Measurements from ENCODE around the gene C6orf89.

The C6orf89 gene

GRCh38 chr6:36893976-36894932 lies 8.5 kb downstream of the C6orf89 start:
- H3K4me3 ChIP-seq (ENCODE audit: low read depth, low read length, poor library complexity, severe bottlenecking), result no peak overlapping the region
- H3K27ac ChIP-seq (ENCODE audit: low read depth, low read length, poor library complexity, severe bottlenecking), result no peak overlapping the region
- no peaks in the 10 kb centered on the region for H4K20me1 ChIP-seq (ENCODE audit: insufficient read depth, low read length)
- no peaks in the 10 kb centered on the region for H3K4me1 ChIP-seq (ENCODE audit: insufficient read depth, low read length, severe bottlenecking)
- H3F3A ChIP-seq (ENCODE audit: insufficient read depth, low read length), result no peaks in the 10 kb centered on the region
- TF ChIP-seq EZH2 (IDR thresholded peaks at IDR 0.05; ENCODE audit: borderline replicate concordance, low read length), result no peak
- TF ChIP-seq CTCF (IDR thresholded peaks at IDR 0.05; ENCODE audit: low read length), result no peak
- H3K27me3 ChIP-seq (ENCODE audit: insufficient read depth, low read length), result no peaks in the 10 kb centered on the region
- H3K9ac ChIP-seq (ENCODE audit: low read length), result no peak overlapping the region
- peaks cover 43% of the 10 kb centered on the region for H3K36me3 ChIP-seq (ENCODE audit: insufficient read depth, low read length)
- no peaks in the 10 kb centered on the region for H3K9me3 ChIP-seq (ENCODE audit: low read length)
- H3K79me2 ChIP-seq (ENCODE audit: insufficient read depth, low read length), result peaks cover 15% of the 10 kb centered on the region
- H2AFZ ChIP-seq (ENCODE audit: low read length), result no peak overlapping the region
- H3K9me2 ChIP-seq (ENCODE audit: low read depth, low read length), result no peaks in the 10 kb centered on the region
- H3K4me2 ChIP-seq (ENCODE audit: low read length), result no peak overlapping the region

GRCh38 chr6:36897609-36898008 lies 11.9 kb downstream of the C6orf89 start:
- Histone ChIP-seq H3K4me3 (ENCODE audit: low read depth, low read length, poor library complexity, severe bottlenecking) (no peak overlapping the region), H3K27ac (ENCODE audit: low read depth, low read length, poor library complexity, severe bottlenecking) (no peak overlapping the region), H3K4me1 (ENCODE audit: insufficient read depth, low read length, severe bottlenecking) (no peaks in the 10 kb centered on the region), H3K9me2 (ENCODE audit: low read depth, low read length) (no peaks in the 10 kb centered on the region), H4K20me1 (ENCODE audit: insufficient read depth, low read length) (no peaks in the 10 kb centered on the region), H2AFZ (ENCODE audit: low read length) (no peak overlapping the region), H3K79me2 (ENCODE audit: insufficient read depth, low read length) (no peaks in the 10 kb centered on the region), H3K27me3 (ENCODE audit: insufficient read depth, low read length) (no peaks in the 10 kb centered on the region), H3F3A (ENCODE audit: insufficient read depth, low read length) (no peaks in the 10 kb centered on the region), H3K9me3 (ENCODE audit: low read length) (no peaks in the 10 kb centered on the region), H3K4me2 (ENCODE audit: low read length) (no peak overlapping the region), H3K9ac (ENCODE audit: low read length) (no peak overlapping the region), H3K36me3 (ENCODE audit: insufficient read depth, low read length) (peaks cover 52% of the 10 kb centered on the region)
- TF ChIP-seq EZH2 (IDR thresholded peaks at IDR 0.05; ENCODE audit: borderline replicate concordance, low read length) (no peak), CTCF (IDR thresholded peaks at IDR 0.05; ENCODE audit: low read length) (peak; percentile 31)

- no peak overlapping the region for H2AFZ ChIP-seq (ENCODE audit: low read length)
- H3K9ac ChIP-seq (ENCODE audit: low read length), result no peak overlapping the region
- H3K27ac ChIP-seq (ENCODE audit: low read depth, low read length, poor library complexity, severe bottlenecking), result no peak overlapping the region
- no peaks in the 10 kb centered on the region for H3F3A ChIP-seq (ENCODE audit: insufficient read depth, low read length)
- H3K27me3 ChIP-seq (ENCODE audit: insufficient read depth, low read length), result no peaks in the 10 kb centered on the region
- no peaks in the 10 kb centered on the region for H3K9me2 ChIP-seq (ENCODE audit: low read depth, low read length)
- no peak overlapping the region for H3K4me2 ChIP-seq (ENCODE audit: low read length)
- TF ChIP-seq EZH2 (IDR thresholded peaks at IDR 0.05; ENCODE audit: borderline replicate concordance, low read length) (no peak), CTCF (IDR thresholded peaks at IDR 0.05; ENCODE audit: low read length) (no peak)
- no peaks in the 10 kb centered on the region for H3K79me2 ChIP-seq (ENCODE audit: insufficient read depth, low read length)
- no peak overlapping the region for H3K4me3 ChIP-seq (ENCODE audit: low read depth, low read length, poor library complexity, severe bottlenecking)
- H3K4me1 ChIP-seq (ENCODE audit: insufficient read depth, low read length, severe bottlenecking), result no peaks in the 10 kb centered on the region
- peaks cover 77% of the 10 kb centered on the region for H3K36me3 ChIP-seq (ENCODE audit: insufficient read depth, low read length)
- no peaks in the 10 kb centered on the region for H4K20me1 ChIP-seq (ENCODE audit: insufficient read depth, low read length)
- no peaks in the 10 kb centered on the region for H3K9me3 ChIP-seq (ENCODE audit: low read length)
Measured at GRCh38 chr6:36904114-36904513, 18.4 kb downstream of the C6orf89 start.

Data from OCI-LY1 (cell line).